ENCODE measurements around the gene RNF212. TPM values are rescaled to one million over a fixed set of nuclear protein-coding genes. Genes with fewer than 3 reads are reported as not detected.

The RNF212 gene
- total RNA-seq, 2 donors from 2014 or later, result 7.1 to 15.3 TPM

DNA sequence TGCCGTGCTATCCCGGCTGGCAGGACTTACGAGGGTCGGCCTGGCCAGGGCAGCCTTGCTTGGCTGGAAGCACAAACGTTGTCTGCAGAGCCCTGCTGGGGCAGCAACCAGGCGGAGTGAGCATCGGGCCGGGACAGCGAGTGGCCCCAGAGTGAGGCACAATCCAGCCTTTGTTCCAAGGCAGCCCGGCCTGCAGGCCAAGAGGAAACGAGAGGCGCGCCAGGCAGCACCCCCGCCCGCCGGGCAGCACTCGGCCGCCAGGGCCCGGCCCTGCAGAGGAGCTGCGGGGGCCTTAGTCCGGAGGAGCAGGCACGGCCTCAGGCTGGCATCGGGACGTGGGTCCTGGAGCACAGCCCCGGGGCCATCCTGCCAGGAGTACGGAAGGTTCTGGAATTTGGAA lies 77.9 kb downstream of the RNF212 start:
- WGBS, result 43% methylated on average over 26 of the region's 26 CpGs
- Histone ChIP-seq H3K4me3 (no peak overlapping the region), H3K27ac (no peak overlapping the region), H3K4me1 (replicated peaks) (peaks cover 9% of the 10 kb centered on the region), H3K27me3 (replicated peaks; ENCODE audit: insufficient read depth) (no peaks in the 10 kb centered on the region), H3K9me3 (no peaks in the 10 kb centered on the region), H3K36me3 (no peaks in the 10 kb centered on the region)
- TF ChIP-seq, protein P1, sequence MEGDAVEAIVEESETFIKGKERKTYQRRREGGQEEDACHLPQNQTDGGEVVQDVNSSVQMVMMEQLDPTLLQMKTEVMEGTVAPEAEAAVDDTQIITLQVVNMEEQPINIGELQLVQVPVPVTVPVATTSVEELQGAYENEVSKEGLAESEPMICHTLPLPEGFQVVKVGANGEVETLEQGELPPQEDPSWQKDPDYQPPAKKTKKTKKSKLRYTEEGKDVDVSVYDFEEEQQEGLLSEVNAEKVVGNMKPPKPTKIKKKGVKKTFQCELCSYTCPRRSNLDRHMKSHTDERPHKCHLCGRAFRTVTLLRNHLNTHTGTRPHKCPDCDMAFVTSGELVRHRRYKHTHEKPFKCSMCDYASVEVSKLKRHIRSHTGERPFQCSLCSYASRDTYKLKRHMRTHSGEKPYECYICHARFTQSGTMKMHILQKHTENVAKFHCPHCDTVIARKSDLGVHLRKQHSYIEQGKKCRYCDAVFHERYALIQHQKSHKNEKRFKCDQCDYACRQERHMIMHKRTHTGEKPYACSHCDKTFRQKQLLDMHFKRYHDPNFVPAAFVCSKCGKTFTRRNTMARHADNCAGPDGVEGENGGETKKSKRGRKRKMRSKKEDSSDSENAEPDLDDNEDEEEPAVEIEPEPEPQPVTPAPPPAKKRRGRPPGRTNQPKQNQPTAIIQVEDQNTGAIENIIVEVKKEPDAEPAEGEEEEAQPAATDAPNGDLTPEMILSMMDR (IDR thresholded peaks at IDR 0.05), result peak in 2 of 4 experiments; percentile 39 to 48
- no peak for TF ChIP-seq POLR2AphosphoS5 (IDR thresholded peaks at IDR 0.05)
- intact Hi-C loops (cut with DNase I), result no loop called here
- peak; percentile 52 for DNase-seq (ENCODE audit: low spot score)

DNA sequence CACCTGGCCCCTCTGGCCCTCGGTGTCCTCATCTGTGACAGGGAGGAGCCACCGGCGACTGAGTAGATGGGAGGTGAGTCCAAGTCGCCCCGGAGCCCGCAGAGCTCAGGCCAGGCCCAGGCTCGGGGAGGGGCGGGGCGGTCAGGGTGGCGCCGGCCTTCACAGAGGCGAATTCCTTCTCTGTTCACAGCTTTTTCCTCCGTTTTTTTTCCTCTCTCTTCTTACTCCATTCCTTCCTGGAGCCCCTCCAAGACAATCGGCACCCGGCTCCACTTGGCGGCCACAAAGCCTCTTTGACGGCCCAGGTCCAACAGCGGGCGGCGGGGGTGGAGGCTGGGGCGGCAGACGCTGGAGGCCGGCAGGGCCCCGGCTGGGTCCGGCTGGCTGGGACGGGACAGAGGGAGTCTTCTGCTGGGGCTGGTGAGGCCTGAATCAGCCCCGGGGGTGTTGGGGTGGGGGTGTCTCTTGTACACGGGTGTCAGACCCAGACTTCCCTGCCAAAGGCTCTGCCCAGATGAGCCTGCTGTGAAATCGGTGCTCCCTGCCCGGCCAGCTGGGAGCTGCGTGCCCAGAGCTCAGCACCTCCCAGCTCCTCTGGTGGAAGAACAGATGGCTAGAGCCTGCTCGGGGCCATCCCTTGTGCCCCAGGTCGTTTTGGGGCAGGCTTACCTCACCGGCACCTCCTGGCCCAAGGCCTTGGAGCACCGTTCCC lies 79.4 kb downstream of the RNF212 start:
- no peak for DNase-seq (ENCODE audit: low spot score)
- peak overlapping the region in 1 of 2 donors; percentile 1 for H3K4me3 ChIP-seq
- H3K9me3 ChIP-seq, result no peaks in the 10 kb centered on the region
- H3K4me1 ChIP-seq (replicated peaks), result peaks cover 1% of the 10 kb centered on the region
- H3K27me3 ChIP-seq (replicated peaks; ENCODE audit: insufficient read depth), result no peaks in the 10 kb centered on the region
- no peaks in the 10 kb centered on the region for H3K36me3 ChIP-seq
- TF ChIP-seq POLR2A (IDR thresholded peaks at IDR 0.05) (no peak), POLR2AphosphoS5 (IDR thresholded peaks at IDR 0.05) (no peak)
- TF ChIP-seq, protein P1 (IDR thresholded peaks at IDR 0.05), result no peak
- WGBS, result 11% methylated on average over 35 of the region's 35 CpGs
- peak overlapping the region in 1 of 2 donors; percentile 12 for H3K27ac ChIP-seq
- intact Hi-C loops (cut with DNase I), result no loop called here

DNA sequence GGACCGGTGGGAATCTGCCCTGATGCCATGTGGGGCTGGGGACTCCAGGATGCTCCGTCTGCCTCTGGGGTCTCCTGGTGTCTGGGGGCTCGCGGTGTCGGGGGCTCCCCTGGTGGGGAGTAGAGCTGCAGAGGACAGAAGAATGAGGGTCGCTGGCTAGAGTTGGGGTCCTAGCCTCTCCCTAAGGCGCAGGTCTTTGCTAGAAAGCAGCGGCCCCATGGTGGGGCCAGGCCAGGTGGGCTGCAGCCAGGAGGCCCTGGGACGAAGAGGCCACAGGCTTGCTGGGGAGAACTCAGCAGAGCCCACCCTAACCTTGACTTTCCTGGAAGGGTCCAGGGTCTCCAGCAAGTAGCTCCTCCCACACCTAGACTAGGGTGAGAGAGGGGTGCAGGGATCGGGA lies 80.5 kb downstream of the RNF212 start:
- 86% methylated on average over 8 of the region's 10 CpGs for WGBS
- DNase-seq (ENCODE audit: low spot score), result no peak
- Histone ChIP-seq H3K4me1 (replicated peaks) (no peaks in the 10 kb centered on the region), H3K27ac (no peak overlapping the region), H3K4me3 (no peak overlapping the region), H3K27me3 (replicated peaks; ENCODE audit: insufficient read depth) (no peaks in the 10 kb centered on the region), H3K9me3 (no peaks in the 10 kb centered on the region), H3K36me3 (no peaks in the 10 kb centered on the region)
- TF ChIP-seq, protein P1 (IDR thresholded peaks at IDR 0.05), result no peak
- intact Hi-C loops (cut with DNase I), result no loop called here

DNA sequence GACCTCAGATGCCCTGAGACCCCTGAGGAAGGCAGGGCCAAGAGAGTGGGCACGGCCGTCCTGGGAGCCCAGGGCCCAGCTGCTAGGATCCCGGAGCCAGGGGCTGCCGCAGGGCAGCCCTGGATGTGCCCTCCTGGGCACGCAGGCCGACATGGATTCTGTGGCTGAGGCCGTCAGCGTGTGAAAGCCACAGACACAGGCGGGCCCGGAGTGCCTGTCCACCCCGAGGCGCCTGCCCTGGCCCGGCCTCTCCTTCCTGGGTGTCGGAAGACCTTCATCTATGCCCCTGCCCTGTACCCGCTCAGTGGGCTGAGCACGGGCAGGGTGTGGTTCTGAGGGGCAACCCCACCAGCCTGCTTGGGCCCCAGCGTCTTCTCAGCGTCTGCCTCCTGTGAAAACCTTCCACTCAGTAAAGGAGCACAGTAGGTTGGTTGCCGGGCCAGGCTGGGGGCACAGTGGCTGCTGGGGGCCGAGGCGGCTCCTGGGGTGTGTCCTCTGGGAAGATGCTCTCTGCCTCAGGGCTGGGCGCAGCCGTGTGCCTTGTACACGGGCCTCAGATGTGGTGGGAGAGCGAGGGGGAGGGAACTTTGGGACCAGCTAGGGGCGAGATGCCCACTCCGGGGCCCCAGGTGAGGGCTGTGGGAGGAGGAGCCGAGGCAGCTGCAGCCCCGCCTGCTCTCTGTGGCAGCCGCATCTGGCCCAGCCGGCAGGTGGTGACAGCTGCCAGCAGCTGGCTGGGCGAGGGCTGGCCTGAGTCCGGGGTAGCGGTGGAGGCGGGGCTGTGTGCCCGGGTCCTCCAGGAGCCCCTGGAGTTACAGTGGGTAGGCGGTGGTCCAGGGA lies 81.2 kb downstream of the RNF212 start:
- DNase-seq (ENCODE audit: low spot score), result no peak
- no peaks in the 10 kb centered on the region for H3K27me3 ChIP-seq (replicated peaks; ENCODE audit: insufficient read depth)

More for the DNA sequence above, 81.2 kb downstream of the RNF212 start:
- TF ChIP-seq POLR2AphosphoS5 (IDR thresholded peaks at IDR 0.05), result no peak
- TF ChIP-seq, protein P1 (IDR thresholded peaks at IDR 0.05), result peak in 1 of 4 experiments; percentile 19
- no peak for TF ChIP-seq POLR2A (IDR thresholded peaks at IDR 0.05)
- H3K36me3 ChIP-seq, result no peaks in the 10 kb centered on the region
- no peak overlapping the region for H3K27ac ChIP-seq
- H3K9me3 ChIP-seq, result no peaks in the 10 kb centered on the region
- intact Hi-C loops (cut with DNase I), result no loop called here
- H3K4me3 ChIP-seq, result no peak overlapping the region
- no peaks in the 10 kb centered on the region for H3K4me1 ChIP-seq (replicated peaks)
- WGBS, result 65% methylated on average over 28 of the region's 37 CpGs
